Heart right ventricle (tissue), 16 donors: ENCODE results near the gene DNASE1L2. TPM values are rescaled to one million over a fixed set of nuclear protein-coding genes. Genes with fewer than 3 reads are reported as not detected.
"Not testable (repeated sequence)": the region's sequence is repeated elsewhere in the genome, so short reads cannot be mapped to it uniquely, and the experiment has no call there.

Experiments
- ATAC-seq, 8 donors: fragments of 200-7000 bp; cut with Tn5 transposase; one replicate each; pipeline ENCODE4 v1.9.1; 2020; ENCODE audit warnings: mild to moderate bottlenecking in 8 of 8, moderate library complexity in 8 of 8, moderate number of reproducible peaks in 1 of 8
- DNase-seq, 2 donors: peaks; one replicate each; pipeline ENCODE4 v3.0.0-alpha.2; 2020
- H3K27ac ChIP-seq, 10 donors: fragments of 200-600 bp; sonication (generic) in 2 of 10; one replicate each; pipeline versions ENCODE4 v1.5.0 to v1.8.0; 2020 to 2022; ENCODE audit warnings: mild to moderate bottlenecking in 3 of 10
- H3K27me3 ChIP-seq, 7 donors: fragments of 200-600 bp; one replicate each; pipeline ENCODE4 v1.8.0; 2021 to 2022; ENCODE audit warnings: mild to moderate bottlenecking in 2 of 7
- H3K36me3 ChIP-seq, 9 donors: fragments of 200-600 bp; sonication (generic) in 1 of 9; one replicate each; pipeline versions ENCODE4 v1.5.0 to v1.8.0; 2020 to 2022; ENCODE audit warnings: mild to moderate bottlenecking in 2 of 9
- H3K4me1 ChIP-seq, 9 donors: fragments of 200-600 bp; sonication (generic) in 1 of 9; one replicate each; pipeline versions ENCODE4 v1.5.0 to v1.8.0; 2020 to 2022; ENCODE audit warnings: mild to moderate bottlenecking in 4 of 9
- H3K4me3 ChIP-seq, 10 donors: fragments of 200-600 bp; sonication (generic) in 2 of 10; one replicate each; pipeline versions ENCODE4 v1.5.0 to v1.8.0; 2020 to 2022; ENCODE audit warnings: mild to moderate bottlenecking in 7 of 10, moderate library complexity in 2 of 10
- H3K9me3 ChIP-seq, 11 donors: fragments of 200-600 bp in 10 of 11; sonication (generic) in 2 of 11; one replicate each; pipeline versions ENCODE4 v1.5.0 to v1.8.0; 2013 to 2022; ENCODE audit warnings: mild to moderate bottlenecking in 2 of 11, control low read depth in 1 of 11, moderate library complexity in 1 of 11
- WGBS, 2 donors: extraction: QIAGEN DNeasy Blood & Tissue Kit; methylation state at CpG; one replicate each; pipeline ENCODE4 v1.1.7; 2013; ENCODE audit warnings: inconsistent platforms in 1 of 2; 5-methylcytosine and 5-hydroxymethylcytosine counted together
- intact Hi-C, 10 donors: fragments of 100-400 bp; cut with DNase I; formaldehyde crosslinking; loops; one replicate each; pipeline versions ENCODE4 v1.11.1 to v1.14.2; 2022
- polyA plus RNA-seq, 2 donors: library from polyadenylated mRNA; stranded (reverse); fragments of 200-250 nt; gene quantifications; one replicate each; pipeline ENCODE4 v1.2.3, GENCODE V29; 2013
- total RNA-seq, 10 donors: library from RNA; stranded (reverse); fragmentation: NEBNext Ultra II Directional in 3 of 10; extraction: Animal tissue kit (Norgen Biotek cat#: 25700) in 3 of 10; gene quantifications; one replicate each; pipeline versions ENCODE4 v1.2.1 to v1.2.4, GENCODE V29; 2021 to 2023
- TF ChIP-seq, protein P1 (sequence below), 9 donors: fragments of 200-600 bp; sonication (generic) in 2 of 9; IDR thresholded peaks; one replicate each; pipeline versions ENCODE4 v1.5.0 to v1.8.0; 2021 to 2022; ENCODE audit warnings: antibody characterized with exemption in 9 of 9, mild to moderate bottlenecking in 5 of 9, moderate library complexity in 1 of 9
- donor health status: Arrhythmogenic right ventricular cardiomyopathy.
- donor health status: ischemic (EF 13 %, LVEDD 7.1; RV severe dilation, severe dysfunction).
- donor health status: healthy with polysubstance abuse.
- donor health status: DM: no; HTN: yes; CAD: no.
- donor health status: DM: no; HTN: no; CAD: no.
- donor health status: ischemic (EF 25% LVEDD 6.9; RV normal size, moderate dysfunction).
- donor health status: ischemic (EF 25% LVEDD 5.7; RV mildly dilated, moderate dysfunction).
- donor health status: healthy.
- donor health status: DM: yes; HTN: yes; CAD: no.
- donor health status: Ischemic cardiomyopathy.
- donor health status: ischemic (EF 35%, LVEDD 5.7; RV mildly dilated, moderate dysfunction).
- donor health status: nonischemic (EF 11% LVEDD 7.7; RV severe dilation, severe dysfunction).
- donor health status: DM: yes; HTN: yes; CAD: no.
- donor health status: PGD.
- donor health status: ischemic (EF 29% LVEDD 5.4; RV normal size, mild dysfunction).
- donor health status: nonischemic (EF 23%, LVEDD 6.1; RV moderate dilation, normal function).

The DNASE1L2 gene
- total and polyA plus RNA-seq, 12 donors, result 0.15 to 1.2 (median 0.35) TPM; not detected in 1

DNA sequence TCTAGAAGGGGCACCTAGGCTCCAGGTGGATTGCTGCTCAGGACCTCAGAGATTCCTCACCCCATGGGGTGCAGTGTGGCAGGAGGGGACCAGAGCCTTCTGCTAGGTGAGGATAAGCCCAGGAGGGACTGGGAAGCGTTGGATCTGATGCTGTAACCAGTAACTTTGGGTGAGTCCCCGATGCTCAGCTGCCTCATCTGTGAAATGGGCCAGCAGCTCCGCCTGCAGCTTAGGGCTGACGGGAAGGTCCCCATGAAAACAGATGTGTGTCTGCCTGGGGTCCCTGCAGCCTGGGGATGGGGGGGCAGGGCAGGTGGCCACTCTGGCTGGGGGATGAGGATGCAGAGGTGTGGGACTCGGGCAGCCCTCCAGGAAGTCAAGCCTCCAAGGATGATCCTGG lies 37.1 kb upstream of the DNASE1L2 start:
- 72 to 76% methylated on average over 5 of the region's 5 CpGs for WGBS, 2 donors
- H3K4me1 ChIP-seq, result peaks cover 4 to 15% (median 10%) of the 10 kb centered on the region in 9 donors
- TF ChIP-seq, protein P1, sequence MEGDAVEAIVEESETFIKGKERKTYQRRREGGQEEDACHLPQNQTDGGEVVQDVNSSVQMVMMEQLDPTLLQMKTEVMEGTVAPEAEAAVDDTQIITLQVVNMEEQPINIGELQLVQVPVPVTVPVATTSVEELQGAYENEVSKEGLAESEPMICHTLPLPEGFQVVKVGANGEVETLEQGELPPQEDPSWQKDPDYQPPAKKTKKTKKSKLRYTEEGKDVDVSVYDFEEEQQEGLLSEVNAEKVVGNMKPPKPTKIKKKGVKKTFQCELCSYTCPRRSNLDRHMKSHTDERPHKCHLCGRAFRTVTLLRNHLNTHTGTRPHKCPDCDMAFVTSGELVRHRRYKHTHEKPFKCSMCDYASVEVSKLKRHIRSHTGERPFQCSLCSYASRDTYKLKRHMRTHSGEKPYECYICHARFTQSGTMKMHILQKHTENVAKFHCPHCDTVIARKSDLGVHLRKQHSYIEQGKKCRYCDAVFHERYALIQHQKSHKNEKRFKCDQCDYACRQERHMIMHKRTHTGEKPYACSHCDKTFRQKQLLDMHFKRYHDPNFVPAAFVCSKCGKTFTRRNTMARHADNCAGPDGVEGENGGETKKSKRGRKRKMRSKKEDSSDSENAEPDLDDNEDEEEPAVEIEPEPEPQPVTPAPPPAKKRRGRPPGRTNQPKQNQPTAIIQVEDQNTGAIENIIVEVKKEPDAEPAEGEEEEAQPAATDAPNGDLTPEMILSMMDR (IDR thresholded peaks at IDR 0.05), result no peak
- ATAC-seq (no peak), DNase-seq (no peak)
- H3K4me3 ChIP-seq, result no peak overlapping the region
- H3K9me3 ChIP-seq, result no peaks in the 10 kb centered on the region
- H3K36me3 ChIP-seq, result no peaks in the 10 kb centered on the region
- intact Hi-C loops, result loop anchor here in 1 of 10 donors (10.0 kb wide), 1 partner anchor 306 kb away; no protein-coding TSS in a partner anchor
- H3K27me3 ChIP-seq, result peaks cover 14 to 51% (median 34%) of the 10 kb centered on the region in 7 donors
- no peak overlapping the region for H3K27ac ChIP-seq

DNA sequence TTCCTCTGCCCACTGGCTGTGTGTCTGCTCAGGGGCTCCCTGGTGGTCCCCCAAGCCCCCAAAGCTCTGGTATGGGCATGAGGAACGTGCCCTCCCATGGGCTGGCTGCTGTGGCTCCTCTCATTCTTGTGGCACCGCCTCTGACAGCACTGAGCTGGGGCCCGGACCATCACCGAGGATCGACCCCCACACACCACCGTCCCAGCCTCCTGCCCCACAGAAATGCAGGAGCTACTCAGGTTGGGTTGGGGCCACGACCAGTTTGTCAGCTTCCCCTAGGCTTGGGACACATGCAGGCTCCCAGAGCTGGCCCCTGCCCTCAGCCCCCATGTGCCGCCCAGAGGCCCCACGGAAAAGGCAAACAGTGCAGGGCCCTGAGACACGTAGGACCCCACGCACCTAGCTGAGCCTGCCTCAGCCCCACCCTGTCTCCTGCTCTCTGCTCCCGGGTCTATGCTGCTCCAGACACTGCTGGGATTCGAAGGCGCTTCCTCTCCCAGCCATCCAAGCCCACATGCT lies 36.6 kb upstream of the DNASE1L2 start:
- H3K27me3 ChIP-seq, result peaks cover 14 to 45% (median 29%) of the 10 kb centered on the region in 7 donors
- ATAC-seq, result no peak
- no peak for DNase-seq
- 67 to 72% methylated on average over 14 of the region's 14 CpGs for WGBS, 2 donors
- H3K27ac ChIP-seq, result no peak overlapping the region
- no peaks in the 10 kb centered on the region for H3K36me3 ChIP-seq
- no peaks in the 10 kb centered on the region for H3K9me3 ChIP-seq
- TF ChIP-seq, protein P1 (IDR thresholded peaks at IDR 0.05), result no peak
- no peak overlapping the region for H3K4me3 ChIP-seq
- intact Hi-C loops, result loop anchor here in 1 of 10 donors (10.0 kb wide), 1 partner anchor 305 kb away; no protein-coding TSS in a partner anchor
- peaks cover 4 to 18% (median 13%) of the 10 kb centered on the region in 9 donors for H3K4me1 ChIP-seq

DNA sequence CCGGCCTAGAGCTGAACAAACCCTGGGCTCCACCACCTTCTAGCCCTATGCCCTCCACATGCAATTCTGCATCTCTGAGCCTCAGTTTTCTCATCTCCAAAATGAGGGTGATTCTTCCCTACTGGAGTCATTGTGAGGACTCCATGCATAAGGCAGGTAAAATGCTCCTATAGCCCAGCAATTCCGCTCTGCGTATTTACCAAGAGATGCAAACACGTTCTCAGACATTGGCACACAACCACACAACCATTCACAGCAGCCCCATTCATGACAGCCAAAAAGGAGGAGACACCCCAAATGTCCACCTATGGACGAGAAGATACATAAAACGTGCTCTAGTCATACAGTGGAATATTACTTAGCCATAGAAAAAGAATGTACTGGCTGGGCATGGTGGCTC lies 35.9 kb upstream of the DNASE1L2 start:
- 87 to 90% methylated on average over 6 of the region's 6 CpGs for WGBS, 2 donors
- Histone ChIP-seq H3K9me3 (no peaks in the 10 kb centered on the region), H3K27ac (no peak overlapping the region), H3K4me1 (peaks cover 4 to 17% (median 12%) of the 10 kb centered on the region in 9 donors), H3K36me3 (no peaks in the 10 kb centered on the region), H3K27me3 (peaks cover 11 to 39% (median 22%) of the 10 kb centered on the region in 7 donors), H3K4me3 (no peak overlapping the region)
- ATAC-seq (no peak), DNase-seq (no peak)
- intact Hi-C loops, result no loop called here
- TF ChIP-seq, protein P1 (IDR thresholded peaks at IDR 0.05), result no peak

DNA sequence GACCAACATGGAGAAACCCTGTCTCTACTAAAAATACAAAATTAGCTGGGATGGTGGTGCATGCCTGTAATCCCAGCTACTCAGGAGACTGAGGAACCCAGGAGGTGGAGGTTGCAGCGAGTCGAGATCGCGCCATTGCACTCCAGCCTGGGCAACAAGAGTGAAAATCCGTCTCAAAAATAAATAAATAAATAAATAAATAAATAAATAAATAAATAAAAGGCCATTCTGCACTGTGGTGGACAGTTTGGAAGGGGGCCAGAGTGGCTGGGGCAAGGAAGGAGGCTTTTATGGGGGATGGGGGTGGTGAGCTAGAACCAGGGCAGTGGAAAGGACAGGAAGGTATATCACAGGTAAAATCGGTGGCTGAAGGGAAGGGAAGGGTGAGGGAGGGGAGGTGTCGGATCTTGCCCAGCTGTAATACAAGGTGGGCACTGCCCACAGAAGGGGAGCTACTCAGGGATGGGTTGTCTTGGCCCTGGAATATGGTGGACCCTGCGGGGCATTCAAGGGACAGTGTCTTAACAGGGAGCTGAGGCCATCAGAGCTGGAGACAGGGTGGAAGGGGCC lies 33.0 kb upstream of the DNASE1L2 start:
- H3K27ac ChIP-seq, H3K4me3 ChIP-seq, ATAC-seq, H3K9me3 ChIP-seq, intact Hi-C loops, DNase-seq: not testable (repeated sequence)
- WGBS, 2 donors, result 95 to 97% methylated on average over 8 of the region's 8 CpGs
- Histone ChIP-seq H3K36me3 (peaks cover 0 to 17% (median 7%) of the 10 kb centered on the region in 9 donors), H3K27me3 (peaks cover 0 to 15% (median under 1%) of the 10 kb centered on the region in 7 donors), H3K4me1 (peaks cover 9 to 24% (median 15%) of the 10 kb centered on the region in 9 donors)
